Caco-2 (cell line): ENCODE data around the gene HNF4A. TPM values are rescaled to one million over a fixed set of nuclear protein-coding genes. Genes with fewer than 3 reads are reported as not detected.

Source experiments
- BruUV-seq: library from RNA; stranded (reverse); fragments of 400-500 nt; replicated peaks from 2 replicates; lab custom pipeline; 2021; lab: Mats Ljungman, UMichigan
- CTCF ChIA-PET: fragments of 300-600 bp; sonication (Branson Sonifier 250); formaldehyde crosslinking; loops from one replicate; lab custom pipeline; 2022; ENCODE audit warnings: antibody characterized with exemption; lab: Charles Lee
- POLR2A ChIA-PET: fragments of 300-600 bp; sonication (Branson Sonifier 250); formaldehyde crosslinking; loops from one replicate; lab custom pipeline; 2022; ENCODE audit warnings: antibody characterized with exemption; lab: Charles Lee
- DNase-seq, 2 experiments: peaks; one replicate each; pipeline versions ENCODE4 v3.0.0 to v3.0.0-alpha.2; 2020 to 2022
- H3K27me3 ChIP-seq: replicated peaks from 2 replicates; pipeline ENCODE4 v1.6.0; 2011; ENCODE audit warnings: low read length; ENCODE audit not compliant: control insufficient read depth, insufficient read depth
- H3K36me3 ChIP-seq: 2 replicates; pipeline ENCODE4 v1.5.1; 2011; ENCODE audit warnings: low read length; ENCODE audit not compliant: control insufficient read depth, insufficient read depth
- H3K4me1 ChIP-seq: fragments of 250-450 bp; sonication (Bioruptor Pico); 2 replicates; pipeline ENCODE4 v1.5.1; 2020; ENCODE audit warnings: mild to moderate bottlenecking
- H3K4me3 ChIP-seq: 2 replicates; pipeline ENCODE4 v1.5.1; 2011; ENCODE audit warnings: low read depth, mild to moderate bottlenecking, control low read depth, low read length
- H3K9me3 ChIP-seq: fragments of 250-450 bp; sonication (Bioruptor Pico); 2 replicates; pipeline ENCODE4 v1.5.1; 2020; ENCODE audit warnings: mild to moderate bottlenecking, moderate library complexity
- H3K27ac Mint-ChIP-seq: one replicate; pipeline ENCODE4 v1.8.0; 2022; ENCODE audit warnings: mixed read lengths; ENCODE audit not compliant: unreplicated experiment
- H3K27me3 Mint-ChIP-seq: one replicate; pipeline ENCODE4 v1.8.0; 2022; ENCODE audit warnings: mixed read lengths; ENCODE audit not compliant: insufficient read depth, unreplicated experiment
- H3K36me3 Mint-ChIP-seq: one replicate; pipeline ENCODE4 v1.8.0; 2022; ENCODE audit warnings: mild to moderate bottlenecking, mixed read lengths; ENCODE audit not compliant: insufficient read depth, unreplicated experiment
- H3K4me1 Mint-ChIP-seq: one replicate; pipeline ENCODE4 v1.8.0; 2022; ENCODE audit warnings: low read depth, mixed read lengths; ENCODE audit not compliant: unreplicated experiment
- H3K4me3 Mint-ChIP-seq: one replicate; pipeline ENCODE4 v1.8.0; 2022; ENCODE audit warnings: mild to moderate bottlenecking, moderate library complexity, mixed read lengths; ENCODE audit not compliant: unreplicated experiment
- H3K9me3 Mint-ChIP-seq: one replicate; pipeline ENCODE4 v1.8.0; 2022; ENCODE audit warnings: mixed read lengths; ENCODE audit not compliant: unreplicated experiment
- intact Hi-C: fragments of 100-400 bp; cut with micrococcal nuclease; formaldehyde crosslinking; loops from one replicate; pipeline ENCODE4 v1.10.0; 2022; ENCODE audit not compliant: unreplicated experiment
- total RNA-seq: library from RNA; stranded (reverse); gene quantifications from 2 replicates; pipeline ENCODE4 v1.2.3, GENCODE V29; 2022
- TF ChIP-seq, protein P1 (sequence below), 2 experiments: fragments of 200-600 bp in 1 of 2; IDR thresholded peaks; 1 replicate in 1 of 2; 2 replicates in 1 of 2; pipeline versions ENCODE4 v1.5.1 to v1.8.0; 2011 to 2022; ENCODE audit warnings: antibody characterized with exemption in 1 of 2, control low read depth in 1 of 2, inconsistent platforms in 1 of 2, low read depth in 1 of 2, low read length in 1 of 2, mild to moderate bottlenecking in 1 of 2, moderate library complexity in 1 of 2; ENCODE audit not compliant: insufficient read depth in 1 of 2, severe bottlenecking in 1 of 2, unreplicated experiment in 1 of 2

Gene HNF4A
- total RNA-seq, 1 experiment from 2014 or later = 292 TPM

GRCh38 chr20:44356353-44356723 lies 839 bp downstream of the HNF4A start:
- DNase-seq = no peak
- H3K9me3 ChIP-seq = no peaks in the 10 kb centered on the region
- TSS peak; percentile 32 for BruUV-seq
- Mint-ChIP-seq H3K27ac (peak overlapping the region; percentile 98), H3K9me3 (no peaks in the 10 kb centered on the region), H3K27me3 (no peaks in the 10 kb centered on the region), H3K36me3 (peaks cover 37% of the 10 kb centered on the region), H3K4me1 (peaks cover 41% of the 10 kb centered on the region), H3K4me3 (peak overlapping the region; percentile 93)
- ChIA-PET POLR2A (interaction anchor here (0.8 to 1.3 kb wide), 5 partner anchors 9 to 55 kb away, joined by 3 to 5 read pairs (median 4); partner anchors contain the start of gene FITM2), CTCF (interaction anchor here (1.0 to 2.2 kb wide), 6 partner anchors 13 to 138 kb away, joined by 3 to 16 read pairs (median 4); partner anchors contain the start of gene FITM2)
- TF ChIP-seq, protein P1, sequence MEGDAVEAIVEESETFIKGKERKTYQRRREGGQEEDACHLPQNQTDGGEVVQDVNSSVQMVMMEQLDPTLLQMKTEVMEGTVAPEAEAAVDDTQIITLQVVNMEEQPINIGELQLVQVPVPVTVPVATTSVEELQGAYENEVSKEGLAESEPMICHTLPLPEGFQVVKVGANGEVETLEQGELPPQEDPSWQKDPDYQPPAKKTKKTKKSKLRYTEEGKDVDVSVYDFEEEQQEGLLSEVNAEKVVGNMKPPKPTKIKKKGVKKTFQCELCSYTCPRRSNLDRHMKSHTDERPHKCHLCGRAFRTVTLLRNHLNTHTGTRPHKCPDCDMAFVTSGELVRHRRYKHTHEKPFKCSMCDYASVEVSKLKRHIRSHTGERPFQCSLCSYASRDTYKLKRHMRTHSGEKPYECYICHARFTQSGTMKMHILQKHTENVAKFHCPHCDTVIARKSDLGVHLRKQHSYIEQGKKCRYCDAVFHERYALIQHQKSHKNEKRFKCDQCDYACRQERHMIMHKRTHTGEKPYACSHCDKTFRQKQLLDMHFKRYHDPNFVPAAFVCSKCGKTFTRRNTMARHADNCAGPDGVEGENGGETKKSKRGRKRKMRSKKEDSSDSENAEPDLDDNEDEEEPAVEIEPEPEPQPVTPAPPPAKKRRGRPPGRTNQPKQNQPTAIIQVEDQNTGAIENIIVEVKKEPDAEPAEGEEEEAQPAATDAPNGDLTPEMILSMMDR (IDR thresholded peaks at IDR 0.05; ENCODE audit: insufficient read depth in 1 of 2, low read depth in 1 of 2, low read length in 1 of 2, severe bottlenecking in 1 of 2, unreplicated experiment in 1 of 2) = no peak
- intact Hi-C loops = loop anchor here (2.0 kb wide), 1 partner anchor 46 kb away; the partner anchor contains the start of gene FITM2
- H3K27me3 ChIP-seq = no peaks in the 10 kb centered on the region
- peaks cover 47% of the 10 kb centered on the region for H3K4me1 ChIP-seq
- peak overlapping the region; percentile 77 for H3K4me3 ChIP-seq
- H3K36me3 ChIP-seq = peaks cover 4% of the 10 kb centered on the region; the same call in 1 of the 2 replicates

DNA sequence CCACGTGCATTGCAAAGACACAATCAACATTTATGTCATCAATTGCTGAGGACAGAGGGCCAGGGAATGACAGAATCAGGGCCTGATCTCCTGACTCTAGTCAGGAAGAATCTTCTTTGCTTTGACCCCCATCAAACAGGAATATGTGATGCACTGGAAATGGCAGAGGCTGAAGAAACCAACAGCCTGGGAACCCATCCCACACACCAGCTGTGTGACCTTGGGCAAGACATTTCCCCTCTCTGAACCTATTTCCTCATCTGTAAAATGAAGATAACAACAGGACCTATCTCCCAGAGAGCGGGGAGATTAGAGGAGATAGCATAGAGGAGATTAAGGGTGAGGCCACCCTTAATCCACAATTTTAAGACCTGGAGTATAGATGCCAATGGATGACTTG lies 1.5 kb downstream of the HNF4A start:
- CTCF ChIA-PET = no interaction called here

GRCh38 chr20:44357555-44358125 lies 2.1 kb downstream of the HNF4A start:
- intact Hi-C loops = loop anchor here (2.0 kb wide), 1 partner anchor 47 kb away; the partner anchor contains the start of gene FITM2
- no TSS peak for BruUV-seq
- DNase-seq = no peak
- peak overlapping the region; percentile 93 for H3K4me3 Mint-ChIP-seq
- H3K36me3 Mint-ChIP-seq = peaks cover 30% of the 10 kb centered on the region
- H3K9me3 ChIP-seq = no peaks in the 10 kb centered on the region
- TF ChIP-seq, protein P1 (IDR thresholded peaks at IDR 0.05; ENCODE audit: insufficient read depth in 1 of 2, low read depth in 1 of 2, low read length in 1 of 2, severe bottlenecking in 1 of 2, unreplicated experiment in 1 of 2) = no peak
- H3K27me3 ChIP-seq = no peaks in the 10 kb centered on the region
- peak overlapping the region; percentile 77 for H3K4me3 ChIP-seq
- no peaks in the 10 kb centered on the region for H3K27me3 Mint-ChIP-seq
- ChIA-PET CTCF (no interaction called here), POLR2A (interaction anchor here (0.7 kb wide), 1 partner anchor 68 kb away, joined by 3 read pairs; no protein-coding TSS in a partner anchor)
- no peaks in the 10 kb centered on the region for H3K9me3 Mint-ChIP-seq
- peak overlapping the region; percentile 98 for H3K27ac Mint-ChIP-seq
- H3K36me3 ChIP-seq = peaks cover 4% of the 10 kb centered on the region; the same call in 1 of the 2 replicates
- H3K4me1 Mint-ChIP-seq = peaks cover 36% of the 10 kb centered on the region
- H3K4me1 ChIP-seq = peaks cover 34% of the 10 kb centered on the region

More for the DNA sequence above, 1.5 kb downstream of the HNF4A start:
- peak overlapping the region; percentile 93 for H3K4me3 Mint-ChIP-seq
- H3K27ac Mint-ChIP-seq = peak overlapping the region; percentile 98
- intact Hi-C loops = loop anchor here (2.0 kb wide), 1 partner anchor 46 kb away; the partner anchor contains the start of gene FITM2
- H3K27me3 Mint-ChIP-seq = no peaks in the 10 kb centered on the region
- H3K9me3 Mint-ChIP-seq = no peaks in the 10 kb centered on the region
- Histone ChIP-seq H3K36me3 (peaks cover 4% of the 10 kb centered on the region; the same call in 1 of the 2 replicates), H3K4me3 (peak overlapping the region; percentile 77), H3K4me1 (peaks cover 41% of the 10 kb centered on the region), H3K9me3 (no peaks in the 10 kb centered on the region), H3K27me3 (no peaks in the 10 kb centered on the region)
- H3K4me1 Mint-ChIP-seq = peaks cover 42% of the 10 kb centered on the region
- POLR2A ChIA-PET = interaction anchor here (0.6 kb wide), 1 partner anchor 42 kb away, joined by 3 read pairs; no protein-coding TSS in a partner anchor
- no peak for DNase-seq
- TF ChIP-seq, protein P1 (IDR thresholded peaks at IDR 0.05; ENCODE audit: insufficient read depth in 1 of 2, low read depth in 1 of 2, low read length in 1 of 2, severe bottlenecking in 1 of 2, unreplicated experiment in 1 of 2) = no peak
- no TSS peak for BruUV-seq
- peaks cover 35% of the 10 kb centered on the region for H3K36me3 Mint-ChIP-seq
